GM18909 (cell line): ENCODE measurements around the gene TTC12.

Source experiments
- ATAC-seq: cut with Tn5 transposase; IDR thresholded peaks from one replicate; pipeline ENCODE4 v1.9.1; 2021; ENCODE audit warnings: mild to moderate bottlenecking; ENCODE audit not compliant: unreplicated experiment, poor library complexity

TTC12 gene, protein sequence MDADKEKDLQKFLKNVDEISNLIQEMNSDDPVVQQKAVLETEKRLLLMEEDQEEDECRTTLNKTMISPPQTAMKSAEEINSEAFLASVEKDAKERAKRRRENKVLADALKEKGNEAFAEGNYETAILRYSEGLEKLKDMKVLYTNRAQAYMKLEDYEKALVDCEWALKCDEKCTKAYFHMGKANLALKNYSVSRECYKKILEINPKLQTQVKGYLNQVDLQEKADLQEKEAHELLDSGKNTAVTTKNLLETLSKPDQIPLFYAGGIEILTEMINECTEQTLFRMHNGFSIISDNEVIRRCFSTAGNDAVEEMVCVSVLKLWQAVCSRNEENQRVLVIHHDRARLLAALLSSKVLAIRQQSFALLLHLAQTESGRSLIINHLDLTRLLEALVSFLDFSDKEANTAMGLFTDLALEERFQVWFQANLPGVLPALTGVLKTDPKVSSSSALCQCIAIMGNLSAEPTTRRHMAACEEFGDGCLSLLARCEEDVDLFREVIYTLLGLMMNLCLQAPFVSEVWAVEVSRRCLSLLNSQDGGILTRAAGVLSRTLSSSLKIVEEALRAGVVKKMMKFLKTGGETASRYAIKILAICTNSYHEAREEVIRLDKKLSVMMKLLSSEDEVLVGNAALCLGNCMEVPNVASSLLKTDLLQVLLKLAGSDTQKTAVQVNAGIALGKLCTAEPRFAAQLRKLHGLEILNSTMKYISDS

DNA sequence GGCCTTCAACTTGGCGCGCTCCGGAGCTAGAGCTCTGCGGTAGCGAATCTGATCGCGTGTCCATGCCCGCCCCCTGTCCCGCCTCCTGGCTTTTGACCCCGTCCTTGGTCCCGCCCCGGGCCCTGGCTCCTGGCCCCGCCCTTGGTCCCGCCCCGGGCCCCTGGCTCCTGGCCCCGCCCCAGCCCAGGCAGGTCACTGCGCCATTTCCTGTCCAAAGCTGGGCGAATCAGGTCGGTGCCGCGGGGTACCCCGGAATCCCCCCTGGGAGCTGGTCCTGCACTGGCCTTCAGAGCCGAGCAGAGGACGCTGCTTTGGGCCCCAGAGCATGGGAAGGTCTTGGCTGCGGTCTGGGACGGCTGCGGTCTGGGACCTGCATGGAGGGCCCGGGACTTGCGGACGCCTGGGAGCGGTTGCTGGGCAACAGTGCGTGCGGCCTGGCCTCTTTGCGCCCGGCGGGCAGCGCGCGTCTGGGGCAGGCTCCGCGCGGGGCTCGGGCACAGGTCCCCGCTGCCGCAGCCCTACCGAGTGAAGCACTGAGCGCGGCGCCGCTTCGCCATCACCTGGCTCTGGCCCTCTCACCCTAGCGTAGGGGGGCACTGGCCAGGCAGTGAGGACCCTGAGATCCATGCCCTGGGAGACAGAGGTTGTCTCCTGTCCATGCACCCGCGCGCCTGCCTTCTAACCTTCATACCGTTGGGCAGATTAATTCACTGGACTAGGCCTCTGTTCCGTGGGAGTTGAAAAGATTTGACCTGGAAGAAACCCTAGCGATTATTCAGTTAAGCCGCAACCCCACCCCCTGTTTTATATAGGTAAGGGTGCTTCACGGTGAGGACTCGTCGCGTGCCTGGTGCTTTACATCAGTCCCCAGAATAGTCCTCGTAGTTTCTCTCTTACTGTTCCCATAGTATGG, at the start of gene TTC12:
Gene TTC12 (plus strand): TSS at position 195 of the 913 bp plus-strand sequence. CDS start 1,675 bp downstream, outside the sequence.
- peak; percentile 99 for ATAC-seq

DNA sequence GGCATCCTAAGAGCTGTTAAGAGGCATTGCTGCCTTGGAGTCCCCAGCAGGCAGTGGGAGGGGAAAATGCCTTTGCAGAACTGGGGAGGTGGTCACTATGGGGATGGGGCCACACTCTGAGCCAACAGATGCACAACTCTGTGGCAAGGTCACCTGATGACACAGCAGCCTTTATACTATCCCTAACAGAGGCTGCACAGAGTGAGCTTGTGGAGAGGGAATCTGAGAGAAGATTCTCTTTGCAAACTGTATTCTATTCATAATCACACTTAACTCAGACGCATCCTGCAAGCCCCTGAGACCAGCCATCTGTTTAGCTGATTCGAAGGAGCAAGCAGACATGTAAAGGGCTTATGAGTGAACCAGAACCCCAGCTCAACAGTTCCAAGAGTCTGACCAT, 49.0 kb upstream of the TTC12 start:
- no peak for ATAC-seq

DNA sequence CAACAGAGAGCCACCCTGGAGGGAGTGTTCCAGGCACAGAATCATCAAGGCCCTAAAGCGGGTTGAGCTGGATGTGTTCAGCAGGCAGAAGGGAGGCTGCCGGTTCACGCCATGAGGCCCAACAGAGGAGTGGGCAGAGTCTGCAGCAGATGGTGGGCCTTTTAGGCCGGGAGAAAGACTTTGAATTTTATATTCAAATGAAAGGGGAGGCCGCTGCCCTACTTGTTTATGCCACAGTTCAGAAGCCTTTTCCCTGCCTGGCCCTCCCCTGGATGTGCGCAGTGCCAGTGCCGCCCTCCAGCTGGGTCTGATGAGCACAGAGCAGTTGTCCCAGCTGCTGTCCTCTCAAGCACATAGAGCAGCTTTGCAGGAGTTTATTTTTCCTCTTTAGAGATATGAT, 46.9 kb upstream of the TTC12 start:
- no peak for ATAC-seq

DNA sequence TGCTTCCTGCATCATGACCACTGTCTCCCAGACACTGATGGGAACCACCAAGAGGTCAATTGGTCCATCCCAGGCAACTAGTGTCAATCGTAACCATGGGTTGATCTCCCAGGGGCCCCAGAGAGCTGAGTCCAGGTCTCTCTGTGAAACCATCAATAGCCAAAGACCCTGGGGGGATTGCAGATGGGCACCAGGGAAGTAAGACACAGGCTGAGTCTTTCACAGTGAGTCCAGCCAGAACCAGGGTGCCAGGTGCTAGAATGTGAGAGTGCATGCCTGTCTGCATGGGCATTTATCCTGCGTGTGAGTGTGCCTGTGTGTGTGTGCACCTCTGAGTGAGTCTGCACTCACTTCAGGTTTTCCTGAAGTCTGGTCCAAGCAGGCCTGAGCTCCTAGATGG, 45.3 kb upstream of the TTC12 start:
- ATAC-seq = no peak

DNA sequence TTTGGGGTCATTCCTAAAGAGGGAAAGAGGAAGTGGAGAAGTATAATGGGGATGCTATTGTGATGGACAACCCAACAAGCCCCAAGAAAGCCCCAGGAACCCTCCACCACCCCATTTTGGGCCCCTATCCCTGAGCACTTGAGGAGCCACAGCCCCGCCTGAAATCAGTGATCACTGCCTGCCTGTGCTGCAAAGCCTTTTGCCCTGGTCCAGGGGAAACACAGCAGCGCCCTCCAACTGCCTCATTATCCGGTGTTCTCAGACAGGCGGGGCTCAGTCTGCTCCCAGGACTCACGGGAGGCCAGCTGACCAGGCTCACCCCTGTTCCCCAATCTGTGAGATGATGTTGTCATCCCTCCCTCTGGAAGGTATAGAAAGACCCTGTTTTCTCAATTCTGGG, 44.7 kb upstream of the TTC12 start:
- ATAC-seq = no peak

DNA sequence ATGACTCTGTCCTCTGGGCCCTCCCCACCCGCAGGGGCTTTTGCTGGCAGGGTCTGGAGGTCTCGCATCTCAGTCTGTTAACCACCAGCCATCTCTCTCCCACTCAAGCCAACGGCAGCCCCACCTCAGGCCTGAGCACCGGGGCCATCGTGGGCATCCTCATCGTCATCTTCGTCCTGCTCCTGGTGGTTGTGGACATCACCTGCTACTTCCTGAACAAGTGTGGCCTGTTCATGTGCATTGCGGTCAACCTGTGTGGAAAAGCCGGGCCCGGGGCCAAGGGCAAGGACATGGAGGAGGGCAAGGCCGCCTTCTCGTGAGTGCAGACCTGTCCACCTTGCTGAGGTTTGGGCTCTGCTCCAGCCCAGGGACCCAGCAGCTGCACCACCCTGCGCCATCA, 44.3 kb upstream of the TTC12 start:
- no peak for ATAC-seq

DNA sequence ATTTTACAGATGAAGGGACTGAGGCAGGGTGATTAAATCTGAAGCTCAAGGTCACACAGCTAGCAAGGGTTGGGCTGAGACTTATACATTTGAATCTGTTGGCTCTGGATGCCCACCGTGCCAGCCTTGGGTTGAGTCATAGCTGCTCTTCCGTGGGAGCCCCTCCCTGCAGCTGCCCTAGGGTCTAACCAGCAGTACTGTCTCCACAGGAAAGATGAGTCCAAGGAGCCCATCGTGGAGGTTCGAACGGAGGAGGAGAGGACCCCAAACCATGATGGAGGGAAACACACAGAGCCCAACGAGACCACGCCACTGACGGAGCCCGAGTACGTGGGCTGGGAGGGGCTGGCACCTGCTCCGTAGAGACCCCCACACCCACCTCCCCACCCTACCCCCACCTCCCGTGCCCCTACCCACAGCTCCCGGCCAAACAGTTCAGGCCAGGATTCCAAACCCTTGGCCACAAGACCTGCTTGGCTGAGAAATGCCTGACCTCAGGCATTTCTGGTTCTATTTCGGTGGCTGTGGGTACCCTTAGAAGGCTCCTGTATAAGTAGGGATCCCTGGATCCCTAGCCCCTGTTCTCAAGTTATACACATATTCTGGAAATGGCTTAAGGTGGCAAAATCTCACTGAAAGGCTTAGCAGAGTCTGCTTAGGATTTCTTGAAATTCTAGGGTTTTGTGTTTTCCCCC, 42.7 kb upstream of the TTC12 start:
- ATAC-seq = no peak

DNA sequence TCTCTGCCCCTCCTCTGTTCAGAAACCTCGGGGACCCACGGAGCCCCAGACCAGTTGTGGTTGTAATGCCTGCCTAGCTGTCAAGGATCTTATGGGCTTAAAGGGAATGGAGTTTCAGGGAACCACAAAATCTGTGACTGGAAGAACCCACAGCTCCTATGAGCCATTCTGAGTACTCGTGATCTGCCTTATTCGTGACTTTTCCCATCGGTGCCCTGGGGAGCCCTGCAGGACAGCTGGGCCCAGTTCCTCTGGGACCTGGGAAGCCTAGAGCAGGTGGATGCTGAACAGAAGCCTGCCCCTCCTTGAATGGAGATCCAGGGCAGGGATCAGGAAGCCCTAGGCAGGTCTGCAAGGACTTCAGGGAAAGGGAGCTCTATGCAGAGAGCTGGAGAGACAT, 42.1 kb upstream of the TTC12 start:
- ATAC-seq = no peak

DNA sequence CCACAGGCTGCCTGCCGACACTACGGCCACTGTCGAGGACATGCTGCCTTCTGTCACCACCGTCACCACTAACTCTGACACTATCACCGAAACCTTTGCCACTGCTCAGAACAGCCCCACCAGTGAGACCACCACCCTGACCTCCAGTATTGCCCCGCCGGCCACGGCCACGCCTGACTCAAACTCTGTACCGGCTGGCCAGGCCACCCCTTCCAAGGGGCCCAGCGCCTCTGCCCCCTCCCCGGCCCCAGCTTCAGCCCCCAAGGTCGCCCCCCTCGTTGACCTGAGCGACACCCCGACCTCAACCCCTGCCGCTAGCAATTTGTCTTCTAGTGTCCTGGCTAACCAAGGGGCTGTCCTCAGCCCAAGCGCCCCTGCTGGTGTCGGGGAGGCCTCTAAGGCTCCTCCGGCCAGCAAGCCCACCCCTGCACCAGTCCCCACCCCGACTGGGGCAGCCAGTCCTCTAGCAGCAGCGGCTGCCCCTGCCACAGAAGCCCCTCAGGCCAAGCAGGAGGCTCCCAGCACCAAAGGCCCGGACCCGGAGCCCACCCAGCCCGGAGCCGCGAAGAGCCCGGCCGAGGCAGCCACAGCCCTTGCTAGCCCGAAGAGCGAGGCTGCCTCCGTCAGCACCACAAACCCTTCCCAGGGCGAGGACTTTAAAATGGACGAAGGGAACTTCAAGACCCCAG, 41.3 kb upstream of the TTC12 start:
- ATAC-seq = no peak

DNA sequence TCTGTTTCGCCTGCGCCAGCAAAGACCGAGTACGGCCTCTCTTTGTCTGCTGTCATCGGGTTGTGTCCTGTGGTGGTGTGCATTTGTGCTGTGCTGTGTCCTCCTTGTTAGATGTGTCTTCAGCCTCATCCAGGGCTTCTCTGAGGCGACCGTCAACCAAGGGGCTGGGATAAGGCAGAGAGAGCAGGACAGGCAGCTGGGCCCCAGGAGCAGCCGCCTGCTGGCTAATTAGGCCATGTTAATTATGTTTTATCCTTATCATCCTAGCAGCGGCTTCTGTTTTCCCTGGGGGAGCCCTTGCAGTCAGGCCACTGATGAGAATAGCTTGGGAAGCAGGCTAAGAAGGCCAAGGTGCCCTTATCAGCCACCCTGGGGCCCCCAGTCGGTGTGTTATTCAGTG, 40.7 kb upstream of the TTC12 start:
- ATAC-seq = no peak

DNA sequence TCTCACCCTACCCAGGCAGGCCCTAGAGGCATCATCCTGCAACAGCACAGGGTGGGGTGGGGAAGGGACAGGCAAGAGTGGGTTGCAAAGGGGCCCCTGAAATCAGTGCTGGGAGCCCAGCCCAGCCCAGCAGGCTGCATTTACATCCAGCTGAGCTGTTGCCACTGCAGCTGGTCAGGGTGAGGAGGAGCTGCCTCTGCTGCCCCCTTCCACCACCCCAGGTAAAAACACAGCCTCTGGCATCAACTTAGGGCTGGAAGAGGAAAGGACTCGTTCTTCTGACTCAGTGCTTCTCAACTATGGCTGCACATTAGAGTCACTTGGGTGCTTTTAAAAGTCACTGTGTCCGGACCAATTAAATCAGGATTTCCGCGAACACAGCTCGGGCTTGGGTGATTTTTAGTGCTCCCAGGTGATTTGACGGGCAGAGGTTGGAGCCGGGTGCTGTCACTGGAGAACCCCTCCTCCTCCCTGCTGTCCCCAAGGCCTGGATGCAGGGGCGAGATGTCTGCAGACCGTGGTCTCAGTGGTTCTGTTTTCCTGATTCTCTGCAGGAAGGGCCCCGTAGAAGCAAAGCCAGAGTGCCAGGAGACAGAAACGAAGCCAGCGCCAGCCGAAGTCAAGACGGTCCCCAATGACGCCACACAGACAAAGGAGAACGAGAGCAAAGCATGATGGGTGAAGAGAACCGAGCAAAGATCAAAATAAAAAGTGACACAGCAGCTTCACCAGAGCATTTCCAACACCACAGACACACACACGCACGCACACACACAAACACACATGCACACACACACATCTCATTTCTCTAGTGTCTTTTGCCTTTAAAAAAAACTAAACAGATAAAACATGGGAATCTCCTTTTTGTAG, 39.4 kb upstream of the TTC12 start:
- ATAC-seq = no peak

DNA sequence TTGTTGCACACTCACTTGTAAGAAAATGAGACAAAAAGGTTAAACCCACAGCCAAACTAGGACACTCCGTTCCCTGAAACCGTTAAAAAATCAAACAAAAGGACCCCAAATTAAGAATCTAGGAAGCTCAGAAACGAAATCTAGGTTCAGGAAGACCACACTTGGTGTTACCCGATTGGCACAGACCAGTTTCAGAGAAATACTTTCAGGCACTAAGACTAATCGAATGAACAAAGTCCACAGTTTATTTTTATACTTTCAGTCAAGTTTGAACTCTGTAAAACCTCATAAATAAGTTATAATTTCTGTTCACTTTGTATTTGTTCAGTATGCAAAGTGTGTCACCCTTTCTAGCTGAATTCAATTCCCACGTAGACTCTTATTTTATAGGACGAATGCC, 38.8 kb upstream of the TTC12 start:
- ATAC-seq = no peak

DNA sequence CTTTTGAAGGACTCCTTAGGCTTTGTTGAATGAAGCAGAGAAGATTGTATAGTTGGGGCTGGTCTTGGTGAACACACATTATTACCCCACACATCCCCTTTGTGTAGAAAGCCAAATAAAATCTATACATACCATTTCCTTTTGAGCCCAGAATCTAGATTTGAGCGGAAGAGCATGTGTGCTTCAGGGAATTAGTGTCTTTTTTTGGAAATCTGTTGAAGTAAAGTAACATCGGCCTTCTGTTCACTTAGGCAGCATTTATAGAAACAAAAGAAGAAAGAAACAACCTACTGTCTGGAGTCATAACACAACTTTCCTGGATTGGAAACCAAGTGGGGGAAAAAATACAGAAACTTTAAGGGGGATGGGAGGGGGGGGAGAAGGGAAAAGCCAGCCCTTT, 37.9 kb upstream of the TTC12 start:
- ATAC-seq = no peak

DNA sequence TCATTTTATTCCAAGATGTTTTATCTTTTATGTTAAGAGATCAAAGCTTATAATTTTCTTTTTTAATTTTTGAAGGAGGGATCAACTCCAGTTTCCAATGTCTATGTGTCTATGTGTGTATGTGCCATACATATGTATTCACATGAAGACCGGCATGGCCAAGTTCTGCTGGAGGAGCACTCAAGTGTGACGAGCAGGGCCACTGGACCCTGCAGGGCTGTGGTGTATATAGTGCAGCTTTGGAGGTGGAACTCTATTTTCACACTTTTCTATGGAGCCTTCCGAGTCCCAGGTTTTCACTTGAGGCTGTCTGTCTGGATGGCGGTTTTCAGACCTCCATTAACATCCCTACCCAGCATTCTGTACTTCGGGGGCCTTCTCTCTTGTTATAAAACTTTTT, 36.5 kb upstream of the TTC12 start:
- ATAC-seq = no peak

DNA sequence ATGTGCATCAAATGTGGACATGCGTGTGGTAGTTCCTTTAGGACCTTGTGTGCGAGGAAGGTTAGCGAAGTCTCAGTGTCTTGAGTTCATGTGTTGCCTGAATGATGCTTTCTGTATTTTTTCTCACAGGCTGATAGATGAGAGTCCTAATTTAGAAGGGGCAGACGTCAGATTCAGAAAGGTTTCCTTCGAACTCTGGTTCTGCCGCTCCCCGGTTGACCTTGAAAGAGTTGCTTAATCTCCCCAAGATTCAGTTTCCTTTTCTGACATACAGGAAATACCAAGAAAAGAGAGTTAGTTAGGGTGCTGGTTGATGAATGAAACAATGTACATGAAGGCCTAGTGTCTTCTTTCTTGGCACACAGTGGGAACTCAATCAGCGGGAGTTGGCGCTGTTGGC, 35.9 kb upstream of the TTC12 start:
- no peak for ATAC-seq

DNA sequence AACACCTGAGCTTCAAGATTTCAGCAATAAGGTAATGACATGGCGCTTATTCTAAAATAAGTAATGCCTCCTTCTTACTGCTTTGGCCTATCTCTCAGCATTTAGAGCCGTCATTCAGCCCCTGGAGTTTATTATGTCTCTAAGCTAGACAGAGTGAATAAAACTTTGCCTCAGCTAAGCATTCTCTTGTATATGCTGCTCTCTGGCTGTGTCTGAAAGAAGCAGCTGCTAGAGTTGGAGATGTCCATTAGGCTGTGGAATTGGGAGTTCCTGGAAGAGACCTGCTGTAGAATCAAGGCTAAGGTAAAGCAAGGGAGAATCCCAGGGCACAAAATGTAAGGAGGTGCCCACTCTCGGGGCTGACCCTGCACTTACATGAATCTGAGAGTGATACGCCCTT, 35.5 kb upstream of the TTC12 start:
- no peak for ATAC-seq

DNA sequence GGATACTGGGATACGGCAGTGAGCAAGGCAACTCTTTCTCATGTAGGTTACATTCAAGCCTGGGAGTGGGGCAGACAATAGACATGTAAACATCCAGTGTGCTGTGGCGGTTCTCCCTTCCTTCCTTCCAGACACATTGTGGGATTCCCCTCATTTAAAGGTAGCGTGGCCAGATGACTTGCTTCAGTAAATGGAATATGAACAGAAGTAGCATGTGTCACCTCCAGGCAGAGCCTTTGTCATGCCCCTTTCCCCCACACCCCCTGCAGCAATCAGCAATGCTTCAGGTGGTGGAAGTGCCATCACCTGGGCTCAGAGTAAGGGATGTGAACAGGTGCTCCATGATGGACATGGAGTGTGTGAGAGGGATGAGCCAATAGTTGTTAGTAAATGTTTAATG, 34.8 kb upstream of the TTC12 start:
- ATAC-seq = no peak

DNA sequence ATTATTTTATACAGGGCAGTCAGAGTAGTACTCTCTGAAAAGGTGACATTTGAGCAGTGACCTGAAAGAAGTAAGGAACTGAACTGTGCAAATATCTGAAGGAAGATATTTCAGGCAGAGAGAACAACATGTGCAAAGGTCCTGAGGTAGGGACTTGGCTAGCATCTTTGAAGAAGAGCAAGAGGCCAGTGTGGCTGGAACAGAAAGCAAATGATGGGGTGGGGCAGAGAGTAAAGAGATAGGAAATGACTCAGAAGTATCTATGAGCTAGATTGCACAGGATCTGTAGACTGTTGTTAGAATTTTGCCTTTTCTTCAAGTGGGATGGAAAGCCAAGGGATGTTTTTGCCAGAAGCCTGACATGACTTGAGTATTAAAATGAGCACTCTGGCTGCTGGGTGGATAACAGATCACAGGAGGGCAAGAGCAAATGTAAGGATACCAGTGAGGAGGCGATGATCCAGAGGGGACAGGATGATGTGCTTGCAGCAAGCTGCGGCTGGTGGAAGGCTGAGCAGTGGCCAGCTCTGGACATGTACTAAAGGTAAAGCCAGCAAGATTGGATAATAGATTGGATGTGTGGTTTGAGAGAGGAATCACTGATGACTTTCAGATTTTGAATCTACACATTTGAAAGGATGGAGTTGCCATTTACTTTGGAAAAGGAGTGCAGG, 33.2 kb upstream of the TTC12 start:
- no peak for ATAC-seq
